Retinal pigment epithelial cell (primary cell): ENCODE results near the gene CPNE1.
"Not testable (repeated sequence)": the region's sequence is repeated elsewhere in the genome, so short reads cannot be mapped to it uniquely, and the experiment has no call there.

Source experiments
- DNase-seq: peaks from one replicate; pipeline ENCODE4 v3.0.0-alpha.2; 2010; ENCODE audit warnings: low read depth
- H3K4me3 ChIP-seq: 2 replicates; pipeline ENCODE4 v1.5.1; 2011; ENCODE audit warnings: mild to moderate bottlenecking, low read length, control low read depth, moderate library complexity
- TF ChIP-seq, protein P1 (sequence below): conservative IDR thresholded peaks from 2 replicates; pipeline ENCODE4 v1.5.1; 2011; ENCODE audit warnings: low read depth, low read length, control low read depth, inconsistent platforms

Gene CPNE1

GRCh38 chr20:35664466-35665206, at the start of gene CPNE1, which contains the start of gene RBM12:
Gene CPNE1 (minus strand): TSS chr20:35664900. CDS start chr20:35632923, 31,977 bp downstream.
Gene RBM12 (minus strand): TSS chr20:35664900. CDS start chr20:35655322, 9,578 bp downstream.
- DNase-seq = peak; percentile 82
- H3K4me3 ChIP-seq = peak within 1 kb of the TSS; percentile 96
- TF ChIP-seq, protein P1, sequence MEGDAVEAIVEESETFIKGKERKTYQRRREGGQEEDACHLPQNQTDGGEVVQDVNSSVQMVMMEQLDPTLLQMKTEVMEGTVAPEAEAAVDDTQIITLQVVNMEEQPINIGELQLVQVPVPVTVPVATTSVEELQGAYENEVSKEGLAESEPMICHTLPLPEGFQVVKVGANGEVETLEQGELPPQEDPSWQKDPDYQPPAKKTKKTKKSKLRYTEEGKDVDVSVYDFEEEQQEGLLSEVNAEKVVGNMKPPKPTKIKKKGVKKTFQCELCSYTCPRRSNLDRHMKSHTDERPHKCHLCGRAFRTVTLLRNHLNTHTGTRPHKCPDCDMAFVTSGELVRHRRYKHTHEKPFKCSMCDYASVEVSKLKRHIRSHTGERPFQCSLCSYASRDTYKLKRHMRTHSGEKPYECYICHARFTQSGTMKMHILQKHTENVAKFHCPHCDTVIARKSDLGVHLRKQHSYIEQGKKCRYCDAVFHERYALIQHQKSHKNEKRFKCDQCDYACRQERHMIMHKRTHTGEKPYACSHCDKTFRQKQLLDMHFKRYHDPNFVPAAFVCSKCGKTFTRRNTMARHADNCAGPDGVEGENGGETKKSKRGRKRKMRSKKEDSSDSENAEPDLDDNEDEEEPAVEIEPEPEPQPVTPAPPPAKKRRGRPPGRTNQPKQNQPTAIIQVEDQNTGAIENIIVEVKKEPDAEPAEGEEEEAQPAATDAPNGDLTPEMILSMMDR = no peak

DNA sequence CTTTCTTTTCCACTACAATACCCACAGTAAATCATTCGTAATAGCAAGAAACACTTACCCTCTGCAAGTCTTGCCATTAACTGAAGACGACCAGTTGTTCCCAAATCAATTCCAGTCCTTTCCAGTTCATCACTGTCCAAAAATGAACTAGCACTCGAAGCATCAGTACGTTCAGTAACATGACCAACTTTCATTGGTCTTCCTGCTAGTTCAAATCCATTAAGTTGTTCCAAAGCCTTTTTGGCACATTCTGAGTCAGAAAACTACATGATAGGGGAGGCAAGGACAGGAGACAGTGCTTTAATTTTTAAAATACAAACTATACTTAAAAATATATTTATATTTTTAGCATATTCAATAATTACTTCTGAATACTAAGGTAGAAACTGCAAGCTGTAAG, 49.4 kb upstream of the CPNE1 start:
- no peak overlapping the region for H3K4me3 ChIP-seq
- TF ChIP-seq, protein P1 = no peak
- no peak for DNase-seq

DNA sequence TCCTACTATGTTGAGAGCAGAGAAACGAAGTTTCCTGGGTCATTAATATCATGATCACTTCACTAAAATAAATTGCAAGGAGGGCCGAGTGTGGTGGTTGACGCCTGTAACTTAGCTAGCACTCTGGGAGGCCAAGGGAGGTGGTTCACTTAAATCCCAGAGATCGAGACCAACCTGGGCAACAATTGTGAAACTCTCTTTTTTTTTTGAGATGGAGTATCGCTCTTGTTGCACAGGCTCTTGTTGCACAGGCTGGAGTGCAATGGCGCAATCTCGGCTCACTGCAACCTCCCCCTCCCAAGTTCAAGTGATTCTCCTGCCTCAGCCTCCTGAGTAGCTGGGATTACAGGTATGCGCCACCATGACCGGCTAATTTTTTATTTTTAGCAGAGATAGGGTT, 48.4 kb upstream of the CPNE1 start:
- H3K4me3 ChIP-seq, DNase-seq: not testable (repeated sequence)

GRCh38 chr20:35711588-35712209, 47.0 kb upstream of the CPNE1 start:
- TF ChIP-seq, protein P1 = no peak
- DNase-seq = no peak

DNA sequence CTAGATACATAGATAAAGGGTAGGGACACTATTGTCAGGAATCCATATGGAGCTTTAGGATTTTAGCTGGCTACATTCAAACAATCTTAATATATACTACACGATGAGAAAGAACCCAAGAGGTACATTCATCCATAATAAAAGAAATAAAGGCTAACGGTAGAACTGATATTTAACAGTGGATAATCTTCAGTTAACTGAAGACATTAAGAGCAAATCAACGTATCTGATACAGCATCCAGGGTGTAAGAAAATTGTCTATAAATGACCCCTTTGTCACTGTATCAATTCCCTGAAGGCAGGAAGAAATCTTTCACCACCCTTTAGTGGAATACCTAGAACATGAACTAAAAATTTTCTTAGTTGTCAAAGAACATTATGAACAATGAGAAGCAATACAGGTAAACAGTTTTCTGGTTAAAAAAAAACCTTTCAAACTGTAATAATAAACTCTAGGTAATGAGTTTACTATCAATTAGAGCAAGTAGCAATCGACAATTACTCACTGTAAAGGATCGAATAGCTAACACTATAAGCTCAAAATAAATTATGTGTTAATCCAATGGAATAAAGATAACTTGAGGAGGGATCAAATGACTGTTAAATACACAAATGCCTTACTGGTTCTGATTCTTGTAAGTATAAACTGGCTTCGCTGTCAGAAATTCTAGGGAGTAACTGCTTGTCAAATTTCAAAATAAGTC, 46.3 kb upstream of the CPNE1 start:
- no peak overlapping the region for H3K4me3 ChIP-seq
- TF ChIP-seq, protein P1 = no peak
- no peak for DNase-seq

More at GRCh38 chr20:35711588-35712209, 47.0 kb upstream of the CPNE1 start:
- no peak overlapping the region for H3K4me3 ChIP-seq

- no peak for DNase-seq
- TF ChIP-seq, protein P1 = no peak
- H3K4me3 ChIP-seq = no peak overlapping the region
Observed at GRCh38 chr20:35710039-35710438, 45.3 kb upstream of the CPNE1 start.

- DNase-seq = no peak
- TF ChIP-seq, protein P1 = no peak
- H3K4me3 ChIP-seq = no peak overlapping the region
Observed at GRCh38 chr20:35709259-35709658, 44.6 kb upstream of the CPNE1 start.
